Osteoblast (primary cell): ENCODE results near the gene KCTD1. TPM values are rescaled to one million over a fixed set of nuclear protein-coding genes. Genes with fewer than 3 reads are reported as not detected.

ENCODE experiments used
- DNase-seq: peaks from one replicate; pipeline ENCODE4 v3.0.0; 2011; ENCODE audit warnings: low spot score, mixed read lengths; ENCODE audit not compliant: insufficient read length; ENCODE audit errors: missing footprints
- H2AFZ ChIP-seq: 2 replicates; pipeline ENCODE4 v1.6.0; 2011; ENCODE audit warnings: mild to moderate bottlenecking, low read length
- H3K27ac ChIP-seq: 2 replicates; pipeline ENCODE4 v1.5.1; 2011; ENCODE audit warnings: mild to moderate bottlenecking, low read depth, low read length, moderate library complexity
- H3K27me3 ChIP-seq: 2 replicates; pipeline ENCODE4 v1.6.0; 2012; ENCODE audit warnings: mild to moderate bottlenecking, control low read depth, inconsistent platforms, low read length, moderate library complexity; ENCODE audit not compliant: insufficient read depth
- H3K36me3 ChIP-seq: 2 replicates; pipeline ENCODE4 v1.5.1; 2011; ENCODE audit warnings: mild to moderate bottlenecking, low read length, control low read depth, moderate library complexity; ENCODE audit not compliant: insufficient read depth
- H3K4me1 ChIP-seq: 2 replicates; pipeline ENCODE4 v1.5.1; 2011; ENCODE audit warnings: mild to moderate bottlenecking, low read length, control low read depth, moderate library complexity; ENCODE audit not compliant: insufficient read depth
- H3K4me2 ChIP-seq: 2 replicates; pipeline ENCODE4 v1.6.0; 2011; ENCODE audit warnings: mild to moderate bottlenecking, low read length; ENCODE audit not compliant: insufficient read depth
- H3K4me3 ChIP-seq: fragments of 200-600 bp; sonication (generic); 3 replicates; pipeline ENCODE4 v1.5.1; 2012; ENCODE audit warnings: mild to moderate bottlenecking, low read length, inconsistent platforms; ENCODE audit not compliant: insufficient read depth
- H3K79me2 ChIP-seq: 2 replicates; pipeline ENCODE4 v1.6.0; 2012; ENCODE audit warnings: mild to moderate bottlenecking, low read length, control low read depth, inconsistent platforms; ENCODE audit not compliant: insufficient read depth
- H3K9me3 ChIP-seq: 2 replicates; pipeline ENCODE4 v1.5.1; 2011; ENCODE audit warnings: low read depth, low read length, control low read depth
- H4K20me1 ChIP-seq: 2 replicates; pipeline ENCODE4 v1.6.0; 2012; ENCODE audit warnings: mild to moderate bottlenecking, low read length, control low read depth; ENCODE audit not compliant: insufficient read depth
- total RNA-seq: library from RNA; depleted of rRNA; stranded (reverse); fragments of >200 nt; gene quantifications from 2 replicates; pipeline ENCODE4 v1.2.3, GENCODE V29; 2012
- TF ChIP-seq, protein P1 (sequence below): IDR thresholded peaks from 2 replicates; pipeline ENCODE4 v1.5.1; 2011; ENCODE audit warnings: mild to moderate bottlenecking, low read depth, low read length, moderate library complexity; ENCODE audit errors: extremely low read depth

KCTD1 gene
- total RNA-seq, 1 donor: 14.8 TPM

DNA sequence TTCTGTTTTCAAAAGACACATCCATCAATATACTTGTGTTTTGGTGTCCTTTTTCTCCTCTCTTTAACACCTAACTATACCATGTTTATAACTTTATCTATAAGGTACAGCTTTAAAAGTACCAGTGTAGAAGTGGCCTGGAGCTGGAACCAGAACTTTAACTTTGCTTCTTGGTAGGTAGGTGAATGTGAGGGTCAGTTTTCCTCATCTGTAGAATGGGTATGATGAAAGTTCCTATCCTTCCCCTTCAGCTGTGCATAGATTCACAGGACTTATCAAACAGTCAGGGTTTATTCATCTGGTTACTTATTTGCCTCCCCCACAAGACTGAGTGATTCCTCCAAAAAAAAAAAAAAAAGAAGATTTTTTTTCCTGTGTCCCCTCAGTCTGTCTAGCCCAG, 12.7 kb downstream of the KCTD1 start:
- Histone ChIP-seq H3K9me3 (no peaks in the 10 kb centered on the region), H3K4me1 (peaks cover 3% of the 10 kb centered on the region), H3K4me3 (no peak overlapping the region), H4K20me1 (peaks cover 2% of the 10 kb centered on the region), H3K27me3 (no peaks in the 10 kb centered on the region), H3K79me2 (peaks cover 4% of the 10 kb centered on the region), H2AFZ (no peak overlapping the region), H3K36me3 (no peaks in the 10 kb centered on the region), H3K27ac (no peak overlapping the region), H3K4me2 (no peak overlapping the region)
- DNase-seq: no peak
- TF ChIP-seq, protein P1, sequence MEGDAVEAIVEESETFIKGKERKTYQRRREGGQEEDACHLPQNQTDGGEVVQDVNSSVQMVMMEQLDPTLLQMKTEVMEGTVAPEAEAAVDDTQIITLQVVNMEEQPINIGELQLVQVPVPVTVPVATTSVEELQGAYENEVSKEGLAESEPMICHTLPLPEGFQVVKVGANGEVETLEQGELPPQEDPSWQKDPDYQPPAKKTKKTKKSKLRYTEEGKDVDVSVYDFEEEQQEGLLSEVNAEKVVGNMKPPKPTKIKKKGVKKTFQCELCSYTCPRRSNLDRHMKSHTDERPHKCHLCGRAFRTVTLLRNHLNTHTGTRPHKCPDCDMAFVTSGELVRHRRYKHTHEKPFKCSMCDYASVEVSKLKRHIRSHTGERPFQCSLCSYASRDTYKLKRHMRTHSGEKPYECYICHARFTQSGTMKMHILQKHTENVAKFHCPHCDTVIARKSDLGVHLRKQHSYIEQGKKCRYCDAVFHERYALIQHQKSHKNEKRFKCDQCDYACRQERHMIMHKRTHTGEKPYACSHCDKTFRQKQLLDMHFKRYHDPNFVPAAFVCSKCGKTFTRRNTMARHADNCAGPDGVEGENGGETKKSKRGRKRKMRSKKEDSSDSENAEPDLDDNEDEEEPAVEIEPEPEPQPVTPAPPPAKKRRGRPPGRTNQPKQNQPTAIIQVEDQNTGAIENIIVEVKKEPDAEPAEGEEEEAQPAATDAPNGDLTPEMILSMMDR: no peak

DNA sequence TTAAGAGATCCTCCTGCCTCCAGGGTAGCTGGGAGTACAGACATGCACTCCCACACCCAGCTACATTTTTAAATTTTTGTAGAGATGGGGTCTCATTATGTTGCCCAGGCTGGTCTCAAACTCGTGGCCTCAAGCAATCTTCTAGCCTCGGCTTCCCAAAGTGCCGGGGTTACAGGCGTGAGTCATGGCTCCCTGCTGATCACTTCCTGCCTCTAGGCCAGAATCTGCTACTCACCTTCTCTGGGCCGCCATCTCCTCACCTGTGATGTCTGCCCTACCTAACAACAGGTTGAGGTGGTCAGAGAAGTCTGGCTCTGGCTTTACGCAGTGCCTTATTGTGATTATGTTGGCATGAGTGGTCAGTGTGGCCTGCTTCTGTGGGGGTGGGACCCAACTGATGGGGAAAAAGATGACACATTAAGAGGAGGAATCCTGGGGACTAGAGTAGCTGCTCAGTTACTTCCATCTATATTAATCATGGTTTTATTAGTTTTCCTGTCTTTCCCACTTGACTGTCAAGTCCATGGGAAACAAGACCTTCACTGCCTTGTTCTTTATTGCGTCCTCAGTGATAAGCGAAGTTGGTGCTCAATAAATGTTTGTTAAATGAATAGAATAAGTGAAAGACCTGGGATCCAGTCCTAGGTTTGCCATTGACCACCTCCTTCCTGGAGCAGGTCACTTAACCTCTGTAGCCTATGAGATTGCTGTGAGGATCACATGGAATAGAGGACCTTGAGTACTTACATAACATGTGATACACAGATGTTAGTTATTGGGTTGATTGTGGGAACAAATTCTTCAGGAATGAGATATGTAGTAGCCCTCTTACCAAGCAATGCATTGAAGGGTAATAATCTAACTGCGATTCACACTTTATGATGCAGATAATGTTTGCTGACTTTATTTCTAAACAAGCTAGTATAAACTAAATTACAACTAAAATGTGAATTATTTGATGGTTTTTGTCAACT, 15.7 kb downstream of the KCTD1 start:
- no peaks in the 10 kb centered on the region for H3K36me3 ChIP-seq
- H4K20me1 ChIP-seq: no peaks in the 10 kb centered on the region
- H3K27ac ChIP-seq: no peak overlapping the region
- H3K4me1 ChIP-seq: peaks cover 3% of the 10 kb centered on the region
- H3K4me3 ChIP-seq: no peak overlapping the region
- no peaks in the 10 kb centered on the region for H3K27me3 ChIP-seq
- H2AFZ ChIP-seq: no peak overlapping the region
- no peak overlapping the region for H3K4me2 ChIP-seq
- DNase-seq: no peak
- TF ChIP-seq, protein P1: no peak
- H3K9me3 ChIP-seq: no peaks in the 10 kb centered on the region
- peaks cover 3% of the 10 kb centered on the region for H3K79me2 ChIP-seq

DNA sequence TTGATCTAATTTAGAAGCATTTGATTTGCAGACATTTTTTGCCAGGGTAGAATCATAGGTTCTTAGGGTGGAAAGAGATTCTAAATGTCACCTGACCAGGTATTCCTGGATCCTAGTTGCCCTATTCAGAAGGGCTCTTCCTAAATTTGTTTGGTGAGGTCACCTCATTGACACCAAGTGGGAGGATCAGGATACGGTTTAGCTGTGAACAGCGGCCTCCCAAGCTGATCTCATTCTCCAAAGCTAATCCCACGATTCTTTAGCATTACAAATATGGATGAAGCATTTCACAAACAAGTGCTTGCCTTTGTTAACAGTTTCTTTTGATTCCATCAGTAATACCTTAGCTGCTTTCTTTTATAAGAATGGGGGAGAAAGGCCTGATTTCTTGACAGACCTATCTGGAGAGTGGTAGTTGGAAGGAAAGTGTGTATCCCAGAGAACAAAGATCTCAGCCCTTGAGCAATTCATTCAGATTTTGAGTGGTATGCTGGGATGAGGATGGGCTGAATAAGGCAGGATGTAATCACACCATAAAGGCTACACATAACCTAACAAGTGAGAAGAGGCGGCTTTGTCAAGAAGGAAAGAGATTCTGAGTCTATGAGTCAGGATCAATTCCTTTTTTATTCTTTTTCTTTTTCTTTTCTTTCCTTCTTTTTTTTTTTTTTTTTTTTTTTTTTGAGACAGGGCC, 16.6 kb downstream of the KCTD1 start:
- no peaks in the 10 kb centered on the region for H4K20me1 ChIP-seq
- no peak overlapping the region for H2AFZ ChIP-seq
- TF ChIP-seq, protein P1: no peak
- no peak overlapping the region for H3K27ac ChIP-seq
- no peaks in the 10 kb centered on the region for H3K36me3 ChIP-seq
- peaks cover 3% of the 10 kb centered on the region for H3K79me2 ChIP-seq
- no peaks in the 10 kb centered on the region for H3K9me3 ChIP-seq
- peaks cover 3% of the 10 kb centered on the region for H3K4me1 ChIP-seq
- no peak for DNase-seq
- H3K27me3 ChIP-seq: no peaks in the 10 kb centered on the region
- H3K4me2 ChIP-seq: no peak overlapping the region
- H3K4me3 ChIP-seq: no peak overlapping the region

DNA sequence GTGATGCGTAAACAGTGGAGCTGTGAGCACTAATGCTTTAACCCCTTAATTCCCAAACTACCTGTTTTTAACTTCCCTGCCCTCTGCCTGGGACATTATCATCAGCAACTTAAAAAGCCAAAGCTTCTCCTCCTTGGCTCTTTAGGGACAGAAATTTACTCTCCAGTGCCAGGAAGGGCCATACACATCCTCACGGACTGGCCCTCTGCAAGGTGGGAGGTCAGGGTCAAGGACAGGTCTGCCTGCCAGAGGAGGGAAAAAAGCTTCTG, 21.5 kb downstream of the KCTD1 start:
- no peaks in the 10 kb centered on the region for H3K27me3 ChIP-seq
- no peak for DNase-seq
- H3K4me1 ChIP-seq: no peaks in the 10 kb centered on the region
- H3K9me3 ChIP-seq: no peaks in the 10 kb centered on the region
- H4K20me1 ChIP-seq: no peaks in the 10 kb centered on the region
- no peak overlapping the region for H3K4me2 ChIP-seq
- no peak overlapping the region for H3K4me3 ChIP-seq
- H3K27ac ChIP-seq: no peak overlapping the region
- H3K79me2 ChIP-seq: peaks cover 3% of the 10 kb centered on the region
- no peaks in the 10 kb centered on the region for H3K36me3 ChIP-seq
- H2AFZ ChIP-seq: no peak overlapping the region
- TF ChIP-seq, protein P1: no peak
